Measurements from ENCODE around the gene DIP2C.

DNA sequence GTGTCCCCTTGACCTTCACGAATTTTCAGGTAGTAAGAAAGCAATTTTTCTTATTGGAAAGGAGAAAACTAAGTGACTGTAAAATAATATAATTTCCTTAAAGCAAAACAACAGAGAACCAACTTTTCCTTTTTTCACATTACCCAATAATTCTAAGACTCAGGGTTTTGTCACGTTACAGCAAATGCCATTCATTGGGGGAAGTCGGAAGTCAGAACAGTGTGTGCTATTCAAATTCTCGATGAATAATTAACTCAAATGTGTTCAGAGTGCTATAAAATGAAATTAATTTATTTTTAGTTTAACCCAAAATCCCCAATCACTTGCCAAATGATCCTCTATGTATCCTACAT, 40.0 kb downstream of the DIP2C start:
- no peak for TF ChIP-seq POLR2AphosphoS5 (IDR thresholded peaks at IDR 0.05; ENCODE audit: insufficient read depth in 1 of 2, low read depth in 1 of 2)
- no peak for TF ChIP-seq POLR2A (IDR thresholded peaks at IDR 0.05)
- TF ChIP-seq, protein P1, sequence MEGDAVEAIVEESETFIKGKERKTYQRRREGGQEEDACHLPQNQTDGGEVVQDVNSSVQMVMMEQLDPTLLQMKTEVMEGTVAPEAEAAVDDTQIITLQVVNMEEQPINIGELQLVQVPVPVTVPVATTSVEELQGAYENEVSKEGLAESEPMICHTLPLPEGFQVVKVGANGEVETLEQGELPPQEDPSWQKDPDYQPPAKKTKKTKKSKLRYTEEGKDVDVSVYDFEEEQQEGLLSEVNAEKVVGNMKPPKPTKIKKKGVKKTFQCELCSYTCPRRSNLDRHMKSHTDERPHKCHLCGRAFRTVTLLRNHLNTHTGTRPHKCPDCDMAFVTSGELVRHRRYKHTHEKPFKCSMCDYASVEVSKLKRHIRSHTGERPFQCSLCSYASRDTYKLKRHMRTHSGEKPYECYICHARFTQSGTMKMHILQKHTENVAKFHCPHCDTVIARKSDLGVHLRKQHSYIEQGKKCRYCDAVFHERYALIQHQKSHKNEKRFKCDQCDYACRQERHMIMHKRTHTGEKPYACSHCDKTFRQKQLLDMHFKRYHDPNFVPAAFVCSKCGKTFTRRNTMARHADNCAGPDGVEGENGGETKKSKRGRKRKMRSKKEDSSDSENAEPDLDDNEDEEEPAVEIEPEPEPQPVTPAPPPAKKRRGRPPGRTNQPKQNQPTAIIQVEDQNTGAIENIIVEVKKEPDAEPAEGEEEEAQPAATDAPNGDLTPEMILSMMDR (IDR thresholded peaks at IDR 0.05), result no peak
